ENCODE results near the gene ST3GAL3.

DNA sequence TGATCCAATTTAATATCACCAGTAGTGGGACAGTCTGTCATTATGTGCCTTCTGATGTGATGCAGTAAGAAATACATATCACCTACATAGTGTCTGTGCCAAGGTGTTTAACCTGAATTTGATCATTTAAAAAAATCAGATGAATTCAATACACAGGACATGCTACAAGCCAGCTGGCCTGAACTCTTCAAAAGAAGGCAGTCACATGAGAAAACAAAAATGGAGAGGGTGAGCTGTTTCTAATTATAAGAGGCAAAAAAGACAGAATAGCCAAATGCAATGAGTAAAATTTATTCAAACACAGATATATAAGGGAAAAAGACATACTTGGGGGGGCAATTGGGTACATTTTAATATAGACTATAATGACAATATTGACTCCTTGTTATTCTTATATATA lies 66.5 kb downstream of the ST3GAL3 start:
- TF ChIP-seq, protein P1, sequence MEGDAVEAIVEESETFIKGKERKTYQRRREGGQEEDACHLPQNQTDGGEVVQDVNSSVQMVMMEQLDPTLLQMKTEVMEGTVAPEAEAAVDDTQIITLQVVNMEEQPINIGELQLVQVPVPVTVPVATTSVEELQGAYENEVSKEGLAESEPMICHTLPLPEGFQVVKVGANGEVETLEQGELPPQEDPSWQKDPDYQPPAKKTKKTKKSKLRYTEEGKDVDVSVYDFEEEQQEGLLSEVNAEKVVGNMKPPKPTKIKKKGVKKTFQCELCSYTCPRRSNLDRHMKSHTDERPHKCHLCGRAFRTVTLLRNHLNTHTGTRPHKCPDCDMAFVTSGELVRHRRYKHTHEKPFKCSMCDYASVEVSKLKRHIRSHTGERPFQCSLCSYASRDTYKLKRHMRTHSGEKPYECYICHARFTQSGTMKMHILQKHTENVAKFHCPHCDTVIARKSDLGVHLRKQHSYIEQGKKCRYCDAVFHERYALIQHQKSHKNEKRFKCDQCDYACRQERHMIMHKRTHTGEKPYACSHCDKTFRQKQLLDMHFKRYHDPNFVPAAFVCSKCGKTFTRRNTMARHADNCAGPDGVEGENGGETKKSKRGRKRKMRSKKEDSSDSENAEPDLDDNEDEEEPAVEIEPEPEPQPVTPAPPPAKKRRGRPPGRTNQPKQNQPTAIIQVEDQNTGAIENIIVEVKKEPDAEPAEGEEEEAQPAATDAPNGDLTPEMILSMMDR (IDR thresholded peaks at IDR 0.05), result no peak
- TF ChIP-seq POLR2A (IDR thresholded peaks at IDR 0.05), result no peak

All from Peyer's patch (tissue), 4 donors.